NCI-H1048 (cell line): ENCODE data around the gene LRFN2.

Source experiments
- DNase-seq: peaks from one replicate; lab custom pipeline; 2025; lab: John Stamatoyannopoulos, UW

The LRFN2 gene

DNA sequence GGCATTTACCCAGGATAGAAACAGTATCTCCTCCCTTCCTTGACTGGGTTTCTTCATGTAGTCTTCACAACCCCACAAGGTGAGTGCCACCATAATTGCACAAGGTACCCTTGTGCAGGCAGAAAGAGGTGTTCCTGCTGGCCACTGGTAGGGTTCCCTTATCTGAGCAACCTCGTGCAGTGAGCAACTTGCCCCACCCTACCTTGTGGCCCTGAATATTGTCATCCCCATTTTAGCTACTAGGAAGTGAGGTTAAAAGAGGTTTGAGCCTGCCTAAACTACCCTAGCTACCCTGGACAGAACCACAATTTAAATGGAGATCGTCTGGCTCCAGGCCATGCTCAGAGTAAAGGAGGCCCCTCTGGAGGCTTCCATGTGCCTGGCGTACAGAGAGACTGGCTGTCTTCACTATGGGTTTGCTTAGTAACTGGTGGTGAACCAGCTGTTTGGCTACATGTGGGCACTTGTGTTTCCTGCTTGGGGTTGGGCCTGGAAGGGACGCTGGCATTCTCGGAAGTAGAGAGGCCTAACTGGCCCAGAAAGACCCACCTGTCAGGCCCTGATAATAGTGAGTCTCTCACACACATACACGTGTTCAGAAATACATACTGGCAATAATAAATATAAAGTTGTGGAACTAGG lies 148.8 kb downstream of the LRFN2 start:
- no peak for DNase-seq

- DNase-seq, result no peak
These were observed 149.5 kb downstream of the LRFN2 start for GRCh38 chr6:40437631-40438030.

GRCh38 chr6:40436685-40437604 lies 150.2 kb downstream of the LRFN2 start:
- no peak for DNase-seq

- no peak for DNase-seq
These were observed 154.2 kb downstream of the LRFN2 start for GRCh38 chr6:40432982-40433381.

GRCh38 chr6:40431706-40432105 lies 155.5 kb downstream of the LRFN2 start:
- DNase-seq, result no peak

DNA sequence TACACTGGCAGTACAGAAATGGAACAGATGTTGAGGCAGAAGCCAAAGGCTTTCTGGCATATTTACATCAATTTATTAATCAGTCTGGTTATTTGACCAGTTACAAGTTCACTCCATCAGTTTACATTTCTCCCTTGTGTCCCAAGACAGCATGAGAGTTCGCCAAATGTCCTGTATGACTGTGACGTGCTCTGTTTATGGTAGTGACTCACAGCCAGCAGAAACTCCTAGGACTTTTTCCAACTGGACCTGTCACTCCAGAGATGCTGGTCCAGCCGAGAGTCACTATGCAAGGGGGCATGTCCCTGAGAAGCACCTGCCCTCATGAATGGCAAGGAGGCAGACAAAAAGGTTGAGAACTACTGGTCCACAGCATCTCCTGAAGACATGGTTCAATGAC lies 160.0 kb downstream of the LRFN2 start:
- no peak for DNase-seq

GRCh38 chr6:40426346-40427066 lies 160.7 kb downstream of the LRFN2 start:
- DNase-seq, result no peak

DNA sequence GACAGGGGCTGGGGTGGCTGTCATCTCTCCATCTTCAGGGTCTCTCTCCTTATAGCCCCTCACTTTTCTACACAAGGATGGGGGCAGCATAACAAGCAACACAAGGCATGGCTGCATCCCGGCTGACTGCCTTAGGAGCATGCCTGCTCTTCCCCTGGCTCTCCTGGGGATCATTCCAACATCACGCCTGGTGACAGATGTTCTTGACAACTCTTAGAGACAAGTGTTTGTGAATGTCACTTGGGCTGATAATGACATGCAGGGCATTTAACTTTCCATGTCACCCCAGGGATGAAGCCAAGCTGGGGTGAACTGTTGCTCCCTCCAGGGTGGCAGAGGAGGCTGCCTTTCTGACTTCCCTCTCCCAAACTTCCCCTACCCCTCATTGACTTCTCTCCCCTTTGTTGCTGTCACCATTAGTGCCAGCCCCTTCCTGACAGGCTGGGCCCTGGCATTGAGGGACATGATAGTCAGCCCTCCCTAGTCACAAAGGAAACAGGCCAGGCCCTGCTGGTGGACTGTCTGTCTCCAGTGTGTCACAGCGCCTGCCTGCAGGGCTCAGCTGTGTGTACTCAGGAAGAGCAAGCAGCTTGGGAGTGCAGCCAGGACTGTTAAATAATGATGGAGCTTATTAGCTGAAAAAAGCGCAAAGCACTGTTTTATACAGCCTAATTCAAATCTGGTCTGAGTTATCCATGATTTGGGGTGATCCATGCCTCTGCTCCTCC lies 161.8 kb downstream of the LRFN2 start:
- no peak for DNase-seq

DNA sequence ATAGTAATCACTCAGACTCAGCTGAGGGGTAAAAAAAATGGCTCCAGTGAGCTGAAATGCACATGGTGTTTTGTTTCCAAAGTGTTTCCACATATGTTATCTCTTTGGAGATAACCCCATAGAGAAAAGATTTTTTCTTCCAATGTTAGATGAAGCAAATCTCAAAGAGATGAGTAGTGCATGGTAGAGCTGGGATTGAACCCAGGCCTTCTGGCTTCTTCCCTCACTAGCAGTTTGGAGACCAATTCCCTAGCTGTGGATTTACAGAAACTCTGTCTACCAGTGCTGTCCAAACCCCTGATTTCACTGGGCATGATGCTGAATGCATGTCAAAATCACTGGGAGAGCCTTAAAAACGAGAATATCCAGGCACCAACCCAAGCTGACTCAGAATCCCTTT lies 165.1 kb downstream of the LRFN2 start:
- no peak for DNase-seq

- no peak for DNase-seq
These were observed 167.0 kb downstream of the LRFN2 start for GRCh38 chr6:40419946-40420728.

- no peak for DNase-seq
These were observed 167.8 kb downstream of the LRFN2 start for GRCh38 chr6:40419377-40419776.

GRCh38 chr6:40417031-40417430 lies 170.1 kb downstream of the LRFN2 start:
- DNase-seq, result no peak

GRCh38 chr6:40414617-40415016 lies 172.5 kb downstream of the LRFN2 start:
- DNase-seq, result no peak

DNA sequence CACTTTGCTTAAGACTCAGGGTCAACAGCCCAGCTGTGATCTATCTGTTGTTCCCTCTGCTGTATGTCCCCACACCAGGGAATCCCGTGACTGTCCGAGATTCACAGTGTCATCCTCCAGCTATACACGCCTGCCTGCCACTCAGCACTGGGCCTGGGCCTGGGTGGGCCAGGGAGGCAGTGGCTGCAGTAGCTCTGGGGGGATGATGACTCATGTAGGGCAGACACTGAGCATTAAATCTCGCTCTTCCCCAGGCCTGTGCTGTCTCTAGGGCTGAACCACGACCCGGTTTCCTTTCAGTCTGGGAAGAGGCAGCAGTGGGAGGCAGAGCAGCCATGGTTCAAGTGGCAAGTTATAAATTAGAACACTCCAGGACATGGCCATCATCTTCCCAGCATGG lies 173.9 kb downstream of the LRFN2 start:
- no peak for DNase-seq

DNA sequence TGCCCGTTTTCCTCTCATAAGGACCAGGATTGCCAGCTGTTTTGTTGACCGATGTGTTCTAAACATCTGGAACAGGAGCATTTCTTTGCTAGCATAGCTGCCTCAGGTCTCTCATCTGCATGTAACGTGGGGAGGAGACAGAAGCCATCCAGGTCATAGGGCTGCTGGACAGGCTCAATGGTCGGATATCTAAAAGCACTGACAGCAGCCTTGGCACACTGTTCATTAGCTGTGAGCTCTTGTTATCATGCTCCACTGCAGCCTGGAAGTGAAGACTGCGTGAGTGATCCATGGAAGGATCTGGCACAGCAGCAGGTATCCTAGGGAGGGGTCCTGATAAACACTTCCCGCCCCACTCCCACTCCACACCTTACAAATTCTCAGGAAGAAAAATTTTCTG lies 175.3 kb downstream of the LRFN2 start:
- no peak for DNase-seq

GRCh38 chr6:40410821-40411220 lies 176.3 kb downstream of the LRFN2 start:
- no peak for DNase-seq

DNA sequence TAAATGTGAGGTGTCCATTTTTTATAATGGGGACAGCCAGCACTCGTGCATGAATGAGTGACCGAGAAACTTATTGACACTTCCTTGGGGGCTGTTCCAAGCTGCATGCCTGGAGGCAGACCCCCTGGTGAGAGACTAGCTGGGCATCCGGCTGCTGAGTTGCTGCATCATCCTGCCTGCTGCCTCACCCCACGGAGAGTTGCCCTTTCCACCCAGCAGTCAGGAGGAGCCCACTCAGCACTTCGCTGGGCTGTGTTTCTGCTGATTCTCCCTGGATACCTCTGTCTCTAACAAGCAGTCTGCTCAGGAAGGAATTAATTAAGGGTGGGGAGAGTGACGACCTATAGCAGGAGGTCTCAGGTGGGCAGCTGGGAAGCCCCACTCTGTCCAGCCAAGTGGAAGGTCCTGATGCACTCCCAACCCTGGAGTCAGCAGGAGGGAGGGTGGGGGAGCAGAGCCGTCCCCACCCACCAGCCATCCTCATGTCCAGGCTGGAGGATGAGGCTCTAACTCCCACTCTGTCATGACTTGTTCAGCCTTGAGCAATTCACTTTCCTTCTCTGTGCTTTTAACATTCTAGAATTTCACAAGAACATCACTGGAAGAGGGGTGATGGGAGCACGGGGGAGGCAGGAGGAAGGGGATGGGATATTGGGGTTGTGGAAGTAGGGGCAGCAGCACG lies 177.3 kb downstream of the LRFN2 start:
- no peak for DNase-seq

GRCh38 chr6:40408786-40409542 lies 178.2 kb downstream of the LRFN2 start:
- DNase-seq, result no peak

- no peak for DNase-seq
These were observed 179.9 kb downstream of the LRFN2 start for GRCh38 chr6:40407239-40407638.

DNA sequence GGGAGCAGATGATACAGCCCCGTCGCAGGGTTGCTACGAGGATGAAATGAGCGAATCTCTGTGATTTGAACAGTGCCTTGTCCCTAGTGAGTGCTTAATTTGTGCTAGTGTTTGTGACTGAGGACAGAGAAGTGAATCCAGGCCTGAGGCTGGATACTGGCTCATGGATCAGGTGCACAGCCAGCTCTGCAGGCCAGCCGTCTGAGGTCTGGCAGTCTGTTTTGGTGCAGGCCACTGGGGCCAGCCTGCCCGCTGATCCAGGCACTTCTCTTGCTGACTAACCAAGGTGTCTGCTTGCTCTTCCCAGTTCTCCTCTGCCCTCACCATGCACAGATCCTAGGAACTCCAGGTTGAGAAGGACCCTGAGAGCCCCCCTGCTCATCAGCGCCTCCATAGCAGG lies 181.0 kb downstream of the LRFN2 start:
- no peak for DNase-seq
